GM21529 (cell line): Measurements from ENCODE around the gene IQGAP2.

Source experiments
- ATAC-seq: cut with Tn5 transposase; IDR thresholded peaks from one replicate; pipeline ENCODE4 v1.9.1; 2021; ENCODE audit not compliant: unreplicated experiment

IQGAP2 gene

GRCh38 chr5:76703707-76704106 is 300.6 kb downstream of the IQGAP2 start:
- ATAC-seq, result no peak

- ATAC-seq, result no peak
These were observed 301.1 kb downstream of the IQGAP2 start for GRCh38 chr5:76704131-76704663.

GRCh38 chr5:76705574-76705973 is 302.5 kb downstream of the IQGAP2 start:
- ATAC-seq, result no peak

GRCh38 chr5:76709762-76710161 is 306.7 kb downstream of the IQGAP2 start:
- ATAC-seq, result no peak

GRCh38 chr5:76710991-76711390 is 307.9 kb downstream of the IQGAP2 start:
- ATAC-seq, result peak; percentile 62

GRCh38 chr5:76714751-76715485 is 311.8 kb downstream of the IQGAP2 start:
- no peak for ATAC-seq

GRCh38 chr5:76715486-76715735 is 312.3 kb downstream of the IQGAP2 start:
- ATAC-seq, result peak; percentile 4

- peak; percentile 71 for ATAC-seq
These were observed 312.8 kb downstream of the IQGAP2 start, which contains the start of gene F2R for GRCh38 chr5:76715736-76716455. F2R (plus strand) TSS chr5:76716126; CDS start chr5:76716308, 182 bp downstream.

GRCh38 chr5:76716456-76717157 is 313.5 kb downstream of the IQGAP2 start:
- ATAC-seq, result no peak

GRCh38 chr5:76717222-76718083 is 314.4 kb downstream of the IQGAP2 start:
- no peak for ATAC-seq

- ATAC-seq, result no peak
These were observed 315.3 kb downstream of the IQGAP2 start for GRCh38 chr5:76718381-76718832.

- ATAC-seq, result no peak
These were observed 315.8 kb downstream of the IQGAP2 start for GRCh38 chr5:76718880-76719279.

- peak; percentile 97 for ATAC-seq
These were observed 318.0 kb downstream of the IQGAP2 start for GRCh38 chr5:76720988-76721569.

GRCh38 chr5:76723266-76723665 is 320.2 kb downstream of the IQGAP2 start:
- ATAC-seq, result no peak

- no peak for ATAC-seq
These were observed 320.8 kb downstream of the IQGAP2 start for GRCh38 chr5:76723906-76724305.

GRCh38 chr5:76724871-76725270 is 321.8 kb downstream of the IQGAP2 start:
- no peak for ATAC-seq

GRCh38 chr5:76728965-76729364 is 325.9 kb downstream of the IQGAP2 start:
- ATAC-seq, result no peak

GRCh38 chr5:76729373-76730290 is 326.5 kb downstream of the IQGAP2 start:
- ATAC-seq, result no peak

GRCh38 chr5:76732405-76733048 is 329.4 kb downstream of the IQGAP2 start:
- ATAC-seq, result no peak
